HG03025 (cell line): ENCODE results near the gene SLC46A1.
"Not testable (repeated sequence)": the region's sequence is repeated elsewhere in the genome, so short reads cannot be mapped to it uniquely, and the experiment has no call there.

Experiments
- ATAC-seq: cut with Tn5 transposase; IDR thresholded peaks from one replicate; pipeline ENCODE4 v1.9.1; 2021; ENCODE audit warnings: mild to moderate bottlenecking, moderate library complexity; ENCODE audit not compliant: unreplicated experiment, low FRiP score

The SLC46A1 gene

DNA sequence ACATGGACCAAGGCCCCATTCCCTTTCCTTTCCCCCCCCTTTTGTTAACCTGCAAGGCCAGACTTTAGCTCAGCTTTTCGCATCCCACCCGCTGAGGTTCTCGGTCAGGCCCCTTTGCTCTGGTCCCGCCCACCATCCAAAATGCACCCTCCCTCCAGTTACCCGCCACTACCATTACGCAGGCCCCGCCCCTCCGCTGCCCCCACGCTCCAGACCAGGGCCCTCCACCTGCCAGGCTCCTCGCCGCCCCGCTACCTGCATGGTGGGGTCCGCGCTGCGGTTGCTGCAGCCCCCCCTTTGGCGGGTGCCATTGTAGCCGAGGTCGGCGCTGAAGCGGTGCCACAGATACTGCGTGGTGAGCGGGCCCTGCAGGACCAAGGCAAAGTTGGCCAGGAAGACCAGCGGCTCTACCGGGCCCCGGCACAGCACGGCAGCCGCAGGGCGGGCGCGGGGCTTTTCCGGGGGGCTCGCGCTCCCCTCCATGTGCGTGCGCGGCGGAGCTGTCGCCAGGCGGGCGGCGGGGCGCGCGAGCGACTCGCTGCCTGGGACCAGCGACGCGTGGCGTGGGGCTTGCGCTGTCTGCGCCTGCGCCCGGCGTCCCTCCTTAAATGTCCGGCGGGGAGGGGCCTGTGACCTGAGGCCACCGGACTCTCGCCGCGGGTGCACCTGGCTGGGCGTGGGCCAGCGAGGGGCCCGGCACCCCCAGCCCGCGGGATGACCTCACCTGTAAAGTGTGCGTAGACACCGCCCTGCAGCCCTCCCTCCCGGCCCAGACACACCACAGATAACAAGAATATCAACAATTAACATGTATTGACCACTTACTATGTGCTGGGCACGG is at the start of gene SLC46A1:
TSS of gene SLC46A1 (minus strand) at position 581 of the 841 bp plus-strand sequence. CDS start at position 483, 98 bp downstream.
- ATAC-seq: peak; percentile 61

DNA sequence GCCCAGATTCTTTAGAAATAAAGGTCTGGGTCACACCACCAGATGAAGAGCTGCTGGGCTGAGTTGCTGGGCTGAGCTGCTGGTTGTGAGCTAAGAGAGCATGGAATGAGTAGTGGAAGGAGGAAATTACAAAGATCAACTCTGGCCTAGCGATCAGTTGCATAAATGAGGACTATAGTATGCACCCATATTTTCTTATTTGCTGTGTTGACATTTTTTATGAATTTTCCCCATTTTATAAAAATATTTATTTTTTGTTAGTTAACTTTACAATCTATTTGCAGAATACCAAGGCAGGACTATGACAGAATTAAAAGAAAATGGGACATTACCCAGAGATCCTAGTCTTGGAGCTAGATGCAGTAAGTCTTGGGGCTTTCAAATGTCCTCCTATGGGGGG is 43.8 kb upstream of the SLC46A1 start:
- no peak for ATAC-seq

DNA sequence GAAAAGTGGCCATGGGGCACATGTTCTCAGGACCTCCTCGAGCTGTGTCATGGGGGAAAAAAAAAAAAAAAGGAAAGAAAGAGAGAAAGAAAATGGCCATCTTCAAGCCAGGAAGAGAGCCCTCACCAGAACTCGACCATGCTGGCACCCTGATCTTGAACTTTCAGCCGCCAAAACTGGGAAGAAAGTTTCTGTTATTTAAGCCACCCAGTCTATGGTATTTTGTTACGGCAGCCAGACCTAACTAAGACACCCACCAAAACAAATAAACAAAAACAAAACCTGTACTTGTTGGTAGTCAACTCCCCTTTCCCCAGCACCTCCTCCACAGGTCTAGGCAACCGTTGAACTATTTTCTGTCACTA is 41.4 kb upstream of the SLC46A1 start:
- no peak for ATAC-seq

DNA sequence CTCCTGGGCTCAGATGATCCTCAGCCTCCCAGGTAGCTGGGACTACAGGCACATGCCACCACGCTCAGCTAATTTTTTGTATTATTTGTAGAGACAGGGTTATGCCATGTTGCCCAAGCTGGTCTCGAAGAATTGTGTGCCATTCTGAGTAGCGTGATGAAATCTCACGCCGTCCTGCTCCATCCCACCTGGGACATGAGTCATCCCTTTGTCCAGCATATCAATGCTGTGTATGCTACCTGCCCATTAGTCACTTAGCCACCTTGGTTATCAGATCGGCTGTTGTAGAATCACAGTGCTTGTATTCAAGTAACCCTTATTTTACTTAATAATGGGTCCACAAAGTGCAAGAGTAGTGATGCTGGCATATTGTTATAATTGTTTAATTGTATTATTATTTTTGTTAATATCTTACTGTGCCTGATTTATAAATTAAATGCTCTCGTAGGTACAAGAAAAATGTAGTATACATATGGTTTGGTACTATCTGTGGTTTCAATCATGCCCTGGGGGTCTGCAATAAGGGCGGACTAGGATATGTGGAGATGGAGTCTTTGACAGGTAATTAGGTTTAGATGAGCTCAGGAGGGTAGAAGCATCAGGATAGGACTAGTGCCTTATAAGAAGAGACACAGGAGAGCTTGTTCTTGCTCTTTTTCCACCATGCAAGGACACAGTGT is 40.8 kb upstream of the SLC46A1 start:
- no peak for ATAC-seq

DNA sequence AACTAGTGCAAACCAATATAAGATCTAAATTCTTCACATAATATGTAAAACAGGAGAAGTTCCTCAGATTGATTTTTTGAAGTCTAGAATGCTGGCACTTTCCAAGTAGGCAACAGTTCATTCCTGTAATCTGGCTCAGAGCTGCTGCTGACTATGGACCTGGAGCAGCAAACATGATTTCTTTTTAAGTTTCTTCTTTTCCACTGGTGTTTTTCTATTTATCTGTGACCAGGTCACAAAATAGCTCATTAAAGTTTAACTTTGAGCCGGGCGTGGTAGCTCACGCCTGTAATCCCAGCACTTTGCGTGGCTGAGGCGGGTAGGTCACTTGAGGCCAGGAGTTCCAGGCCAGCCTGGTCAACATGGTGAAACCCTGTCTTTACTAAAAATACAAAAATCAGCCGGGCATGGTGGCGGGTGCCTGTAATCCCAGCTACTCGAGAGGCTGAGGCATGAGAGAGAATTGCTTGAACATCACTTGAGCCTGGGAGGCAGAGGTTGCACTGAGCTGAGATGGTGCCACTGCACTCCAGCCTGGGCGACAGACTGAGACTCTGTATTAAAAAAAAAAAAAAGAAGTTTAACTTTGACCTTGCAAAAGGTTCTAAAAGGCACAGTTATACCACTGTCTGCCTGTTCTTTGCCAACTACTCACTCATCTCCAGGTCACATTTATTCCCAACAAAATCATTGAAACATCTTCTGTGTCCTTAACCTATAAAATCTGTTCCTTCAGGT is 38.1 kb upstream of the SLC46A1 start:
- no peak for ATAC-seq

DNA sequence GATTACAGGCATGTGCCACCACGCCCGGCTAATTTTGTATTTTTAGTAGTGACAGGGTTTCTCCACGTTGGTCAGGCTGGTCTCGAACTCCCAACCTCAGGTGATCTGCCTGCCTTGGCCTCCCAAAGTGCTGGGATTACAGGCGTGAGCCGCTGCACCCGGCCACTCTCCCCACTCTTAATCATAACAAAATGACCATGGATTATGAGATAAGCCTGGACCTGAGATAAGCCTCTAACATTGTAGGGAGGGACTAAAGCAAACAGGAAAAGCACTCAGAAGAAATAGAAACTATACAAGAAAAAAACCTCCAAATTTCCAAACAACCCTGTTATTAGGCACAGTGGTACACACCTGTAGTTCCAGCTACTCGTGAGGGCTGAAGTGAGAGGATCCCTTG is 28.3 kb upstream of the SLC46A1 start:
- ATAC-seq: not testable (repeated sequence)

DNA sequence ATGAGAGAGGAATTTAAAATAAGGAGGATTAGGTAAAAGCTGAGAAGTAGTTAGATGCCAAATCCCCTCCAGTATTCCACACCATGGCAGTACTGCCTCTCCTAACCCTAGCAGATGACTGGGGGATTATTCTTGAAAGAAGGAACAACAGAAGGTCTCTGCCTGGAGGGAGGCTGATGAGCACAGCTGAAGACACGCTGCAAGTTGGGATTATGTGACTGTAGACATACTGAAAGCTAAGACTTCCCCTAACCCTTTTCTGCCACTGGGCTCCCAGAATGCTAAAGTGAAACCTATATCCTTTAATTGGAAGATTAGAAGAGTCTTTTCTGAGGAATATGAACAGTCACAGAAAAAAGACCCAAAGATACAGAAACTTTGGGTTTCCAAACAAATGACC is 27.7 kb upstream of the SLC46A1 start:
- no peak for ATAC-seq

DNA sequence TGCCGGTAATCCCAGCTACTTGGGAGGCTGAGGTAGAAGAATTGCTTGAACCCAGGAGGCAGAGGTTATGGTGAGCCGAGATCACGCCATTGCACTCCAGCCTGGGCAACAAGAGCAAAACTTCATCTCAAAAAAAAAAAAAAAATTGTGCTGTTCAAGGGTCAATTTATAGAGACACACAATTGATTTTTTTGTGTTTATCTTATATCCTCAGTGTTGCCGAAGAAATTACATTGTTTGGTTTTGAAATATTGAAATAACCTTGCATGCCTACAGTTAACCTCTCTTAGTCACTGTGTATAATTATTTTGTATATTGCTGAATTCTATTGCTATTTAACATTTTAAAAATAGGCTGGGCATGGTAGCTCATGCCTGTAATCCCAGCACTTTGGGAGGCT is 22.0 kb upstream of the SLC46A1 start:
- ATAC-seq: not testable (repeated sequence)

DNA sequence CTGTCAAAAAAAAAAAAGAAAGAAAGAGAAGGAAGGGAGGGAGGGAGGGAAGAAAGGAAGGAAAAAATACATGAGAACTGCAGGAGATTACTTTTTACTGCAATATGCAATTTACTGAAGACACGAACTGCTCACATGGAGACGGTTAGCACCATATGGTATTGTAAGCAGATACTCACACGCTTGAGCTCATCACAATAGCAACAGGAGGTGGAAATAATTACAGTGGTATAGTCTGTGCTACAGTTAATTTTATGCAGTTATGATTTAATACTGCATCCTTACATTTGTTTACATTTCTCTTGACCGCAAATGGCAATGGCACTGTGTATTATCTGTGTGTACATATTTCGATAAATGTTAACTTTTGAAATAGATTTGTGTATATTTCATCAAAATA is 21.4 kb upstream of the SLC46A1 start:
- ATAC-seq: no peak

DNA sequence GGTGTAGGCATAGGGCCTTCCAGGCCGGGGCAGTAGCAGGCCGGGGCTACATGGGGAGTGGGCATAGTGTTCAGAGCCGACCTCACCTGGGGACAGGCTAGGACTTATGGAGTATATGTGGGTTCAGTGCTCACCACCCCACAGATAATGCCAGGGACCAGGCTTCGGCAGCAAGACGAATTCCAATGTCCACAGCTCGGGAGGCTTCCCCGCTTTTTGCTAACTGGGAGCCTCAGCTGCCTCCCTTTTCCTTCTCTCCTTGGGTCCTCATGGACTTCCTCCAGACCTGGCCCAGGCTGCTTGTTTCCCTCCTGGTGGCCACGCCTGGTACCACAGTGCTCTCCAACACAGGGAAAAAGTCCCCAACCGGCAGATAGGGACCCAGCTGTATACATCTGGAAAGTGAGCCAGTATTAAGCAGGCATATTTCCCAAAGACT is 20.1 kb upstream of the SLC46A1 start:
- ATAC-seq: no peak

DNA sequence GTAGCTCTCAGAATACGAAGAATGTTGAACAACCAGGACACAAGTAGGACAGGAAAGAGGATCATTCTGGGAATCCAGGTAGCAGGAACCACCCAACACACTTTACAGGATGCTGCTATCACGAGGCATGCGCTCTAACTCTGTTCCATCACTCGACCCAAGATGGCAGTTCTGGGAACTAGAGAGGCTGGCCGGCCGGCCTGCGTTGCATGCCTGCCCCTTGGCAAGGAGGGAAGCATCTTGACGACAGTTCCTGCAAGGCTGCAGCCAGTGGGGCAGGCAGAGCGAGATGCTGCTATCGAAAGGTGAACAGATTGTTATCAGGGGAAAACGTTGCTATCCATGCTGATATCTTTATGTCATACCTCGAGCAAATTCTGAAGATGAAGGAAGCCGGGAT is 19.2 kb upstream of the SLC46A1 start:
- ATAC-seq: no peak

DNA sequence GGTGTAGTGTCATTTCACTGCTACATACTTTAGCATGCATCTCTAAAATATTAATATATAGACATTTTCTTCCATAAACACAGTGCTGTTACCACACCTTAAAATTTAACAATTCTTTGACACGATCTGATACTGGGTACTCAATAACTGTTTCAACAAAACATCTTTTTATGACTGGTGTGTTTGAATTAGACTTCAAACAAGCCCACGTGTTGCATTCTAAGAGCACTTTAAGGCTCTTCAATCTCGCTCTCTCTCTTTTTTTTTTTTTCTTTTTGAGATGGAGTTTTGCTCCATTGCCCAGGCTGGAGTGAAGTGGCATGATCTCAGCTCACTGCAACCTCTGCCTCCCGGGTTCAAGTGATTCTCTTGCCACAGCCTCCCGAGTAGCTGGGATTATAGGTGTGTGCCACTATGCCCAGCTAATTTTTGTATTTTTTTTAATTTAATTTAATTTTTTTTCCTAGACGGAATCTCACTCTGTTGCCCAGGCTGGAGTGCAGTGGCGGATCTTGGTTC is 15.8 kb upstream of the SLC46A1 start:
- no peak for ATAC-seq

DNA sequence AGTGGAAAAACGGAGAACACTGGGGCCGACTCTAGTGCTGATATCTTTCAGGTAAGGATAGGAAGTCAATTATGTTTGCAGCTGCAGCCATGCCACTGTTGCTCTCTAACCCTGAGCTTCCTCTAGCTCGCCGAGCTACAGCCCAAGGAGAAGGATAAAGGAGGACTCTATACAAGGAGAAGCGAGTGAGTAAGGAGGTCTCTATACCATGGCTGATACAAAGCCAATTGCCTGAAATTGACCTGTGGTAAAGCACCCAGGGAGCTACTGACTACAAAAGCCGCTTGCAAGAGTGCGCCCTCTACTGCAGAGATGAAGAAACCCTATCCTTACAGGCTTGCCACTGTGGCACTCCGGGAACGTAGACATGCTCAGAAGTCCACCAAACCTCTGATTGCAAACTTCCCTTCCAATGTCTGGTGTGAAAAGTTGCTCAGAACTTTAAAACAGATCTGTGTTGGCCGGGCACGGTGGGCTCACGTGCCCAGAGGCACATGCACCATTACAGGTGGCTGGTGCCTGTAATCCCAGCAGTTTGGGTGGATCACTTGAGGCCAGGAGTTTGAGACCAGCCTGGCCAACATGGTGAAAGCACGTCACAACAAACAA is 10.8 kb upstream of the SLC46A1 start:
- no peak for ATAC-seq

DNA sequence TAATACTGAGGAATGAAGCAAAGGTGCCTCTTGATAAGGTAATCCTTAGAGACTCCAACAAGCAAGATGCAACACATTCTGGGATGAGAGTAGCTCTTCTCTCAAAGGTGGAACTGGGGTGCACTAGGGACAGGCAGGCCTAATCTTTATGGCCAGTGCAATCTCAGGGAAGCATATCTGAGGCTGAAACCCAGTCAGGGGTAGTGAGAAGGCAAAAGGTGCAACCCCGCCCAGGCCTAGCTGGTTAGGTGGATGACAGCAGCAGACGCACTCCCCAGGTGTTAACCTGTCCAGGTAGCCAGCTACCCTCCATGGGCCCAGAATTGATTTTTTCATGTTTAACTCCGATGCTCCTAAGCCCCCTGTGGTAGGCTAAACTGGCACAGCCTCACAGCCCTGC is 9.9 kb upstream of the SLC46A1 start:
- ATAC-seq: no peak

DNA sequence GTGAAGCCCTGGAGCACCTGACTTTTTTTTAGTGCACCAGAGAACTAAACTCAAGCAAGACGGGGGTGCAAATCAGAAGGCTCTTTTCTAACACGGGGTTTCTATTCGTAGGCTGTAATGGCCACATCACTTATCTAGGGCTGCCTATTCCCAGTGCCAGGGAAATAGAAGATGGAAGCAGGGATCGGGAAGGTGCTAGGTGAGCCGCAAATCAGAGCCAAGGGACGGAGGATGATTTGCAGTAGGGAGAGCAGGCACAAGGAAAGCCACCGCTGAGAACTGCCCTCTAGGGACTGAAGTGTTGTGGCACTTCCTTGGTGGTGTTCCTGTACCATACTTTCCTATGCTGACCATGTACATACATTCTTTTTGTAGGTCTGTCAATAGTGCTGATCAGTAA is 7.8 kb upstream of the SLC46A1 start:
- no peak for ATAC-seq

DNA sequence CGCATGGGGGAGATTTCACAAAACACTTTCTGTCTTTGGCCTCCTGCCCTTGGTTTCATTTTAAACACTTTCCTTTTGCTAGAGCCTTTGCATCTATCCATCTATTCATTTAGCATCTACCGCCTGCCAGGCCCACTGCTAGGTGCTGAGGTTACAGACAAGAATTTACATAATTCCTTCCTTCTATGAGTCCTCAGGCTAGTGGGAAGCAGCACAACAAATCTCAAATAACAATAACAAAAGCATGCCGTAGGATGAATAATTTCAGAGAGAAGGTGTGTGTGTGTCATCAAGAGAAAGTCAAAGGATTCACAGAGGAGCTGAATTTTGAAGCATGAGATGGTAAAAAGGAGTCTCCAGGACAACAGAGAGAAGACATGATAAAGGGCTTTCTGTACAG is 6.1 kb upstream of the SLC46A1 start:
- no peak for ATAC-seq

DNA sequence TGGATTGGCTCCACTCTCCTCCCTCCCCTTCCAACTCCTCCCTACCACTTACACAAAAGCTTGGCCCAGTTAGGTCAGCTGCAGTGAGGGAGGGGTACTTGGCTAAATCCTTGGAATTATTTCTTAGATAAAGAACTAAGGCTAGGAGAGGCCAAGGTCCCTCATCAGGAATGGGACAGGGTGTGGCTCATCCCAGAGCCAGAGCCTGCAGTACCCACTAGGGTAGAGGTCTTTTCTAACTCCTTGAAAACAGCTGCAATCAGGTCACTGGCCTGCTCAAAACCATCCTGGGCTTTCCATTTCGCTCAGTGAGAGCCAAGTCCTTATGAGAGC is 1.9 kb upstream of the SLC46A1 start:
- ATAC-seq: no peak

DNA sequence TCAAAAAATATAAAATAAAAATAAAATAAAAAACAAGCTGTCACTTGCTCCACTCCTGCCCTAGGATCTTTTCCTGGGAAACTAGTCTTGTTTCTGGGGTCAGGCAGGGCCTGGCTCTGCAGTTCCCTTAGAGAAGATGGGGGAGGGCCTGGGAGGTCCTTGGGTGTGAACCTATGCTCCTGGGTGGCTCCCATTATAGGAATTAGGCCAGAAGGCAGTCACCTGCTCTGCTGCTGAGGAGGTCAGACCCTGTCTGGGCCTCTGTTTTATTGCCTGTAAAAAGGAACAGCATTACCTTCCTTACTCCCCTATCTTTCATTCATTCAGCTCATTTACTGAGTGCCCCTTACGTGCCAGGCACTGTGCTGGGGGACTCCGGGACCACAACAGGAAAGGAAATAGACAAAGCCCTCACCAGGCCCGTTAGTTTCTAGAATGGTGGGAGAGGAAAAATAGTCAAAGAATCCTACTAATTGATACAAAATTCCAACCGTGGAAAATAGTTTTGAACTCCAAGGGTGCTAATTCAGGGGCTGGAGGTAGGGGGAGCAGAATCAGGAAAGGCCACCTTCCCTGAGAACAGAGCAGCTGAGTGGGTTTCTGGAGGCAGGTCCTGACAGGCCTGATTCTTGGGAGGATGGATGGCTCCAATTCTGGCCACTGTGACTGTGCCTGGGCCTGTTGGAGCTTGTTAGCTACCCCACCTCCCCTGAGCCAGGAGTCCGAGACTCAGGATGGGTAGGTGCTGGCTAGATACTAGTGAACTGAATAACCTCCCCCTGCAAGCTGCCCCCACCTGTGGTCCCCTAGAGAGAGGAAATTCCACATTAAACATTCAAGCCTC is 1.3 kb upstream of the SLC46A1 start:
- no peak for ATAC-seq

DNA sequence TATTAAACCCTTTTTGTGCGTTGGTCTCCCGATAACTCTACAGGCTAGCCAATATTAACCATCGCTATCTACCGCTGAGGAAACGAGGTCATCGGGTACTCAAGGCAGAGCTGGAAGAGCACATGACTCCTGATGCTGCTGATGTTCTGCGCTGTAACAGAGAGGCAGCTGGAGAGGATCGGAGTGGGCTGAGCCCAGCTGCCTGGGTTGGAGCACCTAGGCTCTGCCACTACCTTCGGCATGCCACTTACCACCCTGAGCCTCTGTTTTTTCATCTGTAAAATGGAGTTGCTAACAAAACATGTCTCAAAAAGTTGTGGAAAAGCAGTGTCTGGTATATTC is 432 bp upstream of the SLC46A1 start:
- no peak for ATAC-seq
